Measurements from ENCODE around the gene MDH1.

The MDH1 gene

DNA sequence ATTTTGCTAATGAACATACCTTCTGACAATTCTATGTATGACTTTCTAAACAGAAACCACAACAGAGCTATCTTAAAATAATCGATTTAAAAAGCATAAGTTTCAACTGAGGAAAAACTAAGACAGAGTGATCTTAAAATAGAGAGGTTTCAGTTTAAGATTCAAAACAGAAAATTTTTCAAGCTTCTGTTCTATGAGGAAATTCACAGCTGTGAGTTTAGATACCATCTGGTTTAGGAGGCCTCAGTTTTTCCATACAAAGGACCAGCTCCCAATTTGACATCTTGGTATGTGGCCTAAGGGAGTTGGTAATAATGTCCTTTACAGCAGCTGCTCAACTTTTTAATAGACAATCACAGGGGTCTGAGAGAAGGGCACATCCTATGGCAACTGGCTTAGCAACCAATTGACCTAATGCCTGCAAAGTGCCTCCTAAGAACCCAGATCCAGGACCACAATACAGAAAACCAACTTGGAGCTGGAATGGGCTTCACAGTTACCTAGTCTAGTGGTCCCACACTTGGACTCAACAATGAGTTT lies 39.7 kb downstream of the MDH1 start:
- in situ Hi-C loops (cut with MboI; ENCODE audit: low sequenced_read_pairs): no loop called here

DNA sequence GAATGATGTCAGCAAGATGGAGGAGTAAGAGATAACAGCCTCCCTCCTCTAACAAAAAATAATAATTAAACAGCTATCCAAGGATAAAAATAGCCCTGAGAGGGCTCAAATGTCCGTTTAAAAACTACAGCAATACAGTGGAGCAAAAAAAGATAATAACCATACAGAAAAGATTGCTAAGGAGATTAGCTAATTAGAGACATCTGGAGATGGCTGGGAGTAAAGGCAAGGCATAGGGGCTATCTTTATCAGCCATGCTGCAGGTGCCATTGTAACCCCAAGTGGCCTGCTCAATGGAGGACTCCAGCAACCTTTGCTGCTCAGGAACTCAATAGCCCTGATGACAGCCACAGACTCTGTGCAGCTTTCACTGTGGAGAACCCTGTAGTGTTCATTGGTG lies 42.7 kb downstream of the MDH1 start:
- in situ Hi-C loops (cut with MboI; ENCODE audit: low sequenced_read_pairs): no loop called here

DNA sequence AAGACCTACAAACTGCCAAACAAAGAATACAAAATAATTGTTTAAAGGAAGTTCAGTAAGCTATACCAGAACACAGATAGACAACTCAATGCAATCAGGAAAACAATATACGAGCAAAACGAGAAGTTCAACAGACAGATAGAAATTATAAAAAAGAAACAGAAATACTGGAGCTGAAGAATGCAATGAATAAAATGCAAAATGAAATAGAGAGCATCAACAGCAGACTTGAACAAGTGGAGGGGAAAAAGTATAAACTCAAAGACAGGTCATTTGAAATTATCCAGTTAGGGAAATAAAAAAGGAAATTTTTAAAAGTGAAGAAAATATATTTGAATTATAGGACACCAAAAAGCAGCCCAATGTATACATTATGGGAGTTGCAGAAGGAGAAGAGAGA lies 43.6 kb downstream of the MDH1 start:
- in situ Hi-C loops (cut with MboI; ENCODE audit: low sequenced_read_pairs): no loop called here

DNA sequence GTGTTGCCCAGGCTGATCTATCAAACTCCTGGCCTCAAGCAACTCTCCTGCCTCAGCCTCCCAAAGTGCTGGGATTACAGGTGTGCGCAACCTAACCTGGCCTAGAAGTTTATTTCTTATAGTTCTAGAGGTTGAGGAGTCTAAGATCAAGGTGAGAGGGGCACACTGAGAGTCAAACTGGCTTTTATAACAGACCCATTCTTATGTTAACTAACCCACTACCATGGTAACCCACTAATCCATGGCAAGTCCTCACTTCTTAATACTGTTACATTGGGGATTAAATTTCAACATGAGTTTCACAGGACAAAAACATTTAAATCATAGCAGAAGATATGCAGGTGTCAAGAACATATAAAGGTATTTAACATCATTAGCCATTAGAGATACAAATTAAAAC lies 50.6 kb downstream of the MDH1 start:
- in situ Hi-C loops (cut with MboI; ENCODE audit: low sequenced_read_pairs): no loop called here

DNA sequence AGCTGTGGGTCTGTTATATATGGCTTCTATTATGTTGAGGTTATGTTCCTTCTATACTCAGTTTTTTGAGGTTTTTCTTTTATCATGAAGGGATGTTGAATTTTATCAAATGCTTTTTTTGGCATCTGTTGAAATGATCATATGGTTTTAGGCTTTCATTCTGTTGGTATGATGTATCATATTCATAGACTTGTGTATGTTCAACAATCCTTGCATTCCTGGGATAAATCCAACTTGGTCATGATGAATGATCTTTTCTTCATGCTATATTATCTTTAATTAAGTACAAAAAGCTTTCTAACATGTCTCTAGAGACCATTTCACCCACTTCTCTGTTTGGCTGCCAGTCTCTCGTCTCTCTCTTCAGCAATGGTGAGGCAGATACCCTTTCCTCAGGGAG lies 54.2 kb downstream of the MDH1 start:
- in situ Hi-C loops (cut with MboI; ENCODE audit: low sequenced_read_pairs): no loop called here

DNA sequence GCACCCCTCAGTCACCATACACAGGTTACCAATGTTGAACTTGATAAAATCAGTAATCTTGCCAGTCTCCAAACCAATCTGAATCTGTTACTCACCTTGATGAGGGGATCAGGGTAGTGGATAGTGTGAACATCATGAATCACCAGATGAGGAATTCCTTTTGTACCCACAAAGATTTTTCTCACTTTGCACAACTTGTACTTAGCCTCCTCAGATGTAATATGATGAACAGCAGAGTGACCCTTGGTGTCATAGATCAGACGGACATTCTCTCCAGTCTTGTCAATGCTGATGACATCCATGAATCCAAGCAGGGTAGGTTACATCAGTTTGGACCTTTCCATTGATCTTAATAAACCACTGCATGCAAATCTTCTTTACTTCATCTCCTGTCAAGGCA lies 54.7 kb downstream of the MDH1 start:
- in situ Hi-C loops (cut with MboI; ENCODE audit: low sequenced_read_pairs): no loop called here

DNA sequence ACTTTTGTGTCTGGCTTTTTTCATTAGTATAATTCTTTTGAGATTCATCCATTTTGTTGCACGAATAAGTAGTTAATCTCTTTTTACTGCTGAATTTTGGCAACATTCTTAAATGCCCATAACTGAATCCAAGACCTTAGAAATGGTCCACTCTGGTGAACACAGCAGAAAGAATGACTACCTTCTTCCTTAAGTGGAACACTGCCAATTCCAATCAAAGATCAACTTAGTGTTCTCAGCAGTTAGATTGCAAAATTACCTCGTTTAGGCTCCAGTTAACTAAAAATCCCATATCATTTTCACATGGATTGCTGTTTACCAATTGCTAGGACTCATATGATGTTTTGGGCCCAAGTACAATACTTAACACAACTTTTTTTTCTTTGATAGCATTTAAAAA lies 59.9 kb downstream of the MDH1 start:
- in situ Hi-C loops (cut with MboI; ENCODE audit: low sequenced_read_pairs): no loop called here

DNA sequence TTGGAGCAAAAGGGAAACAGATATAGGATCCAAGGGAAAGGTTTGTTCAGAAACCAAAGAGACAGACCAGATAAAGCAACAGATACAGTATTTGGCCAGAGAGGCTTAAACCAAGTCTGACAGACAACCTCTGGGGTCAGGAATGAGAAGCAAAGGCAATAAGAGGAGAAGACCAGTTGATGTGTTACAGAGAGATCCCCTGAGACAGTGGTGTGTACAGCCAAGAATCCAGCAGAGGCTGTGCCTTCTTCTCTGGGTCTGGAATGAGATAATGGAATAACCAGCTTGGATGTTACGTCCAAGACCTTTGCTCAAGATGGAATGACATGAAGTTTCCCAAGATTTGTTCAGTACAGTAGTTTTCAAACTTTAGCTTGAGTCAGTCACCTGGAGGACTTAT lies 61.1 kb downstream of the MDH1 start:
- in situ Hi-C loops (cut with MboI; ENCODE audit: low sequenced_read_pairs): no loop called here

DNA sequence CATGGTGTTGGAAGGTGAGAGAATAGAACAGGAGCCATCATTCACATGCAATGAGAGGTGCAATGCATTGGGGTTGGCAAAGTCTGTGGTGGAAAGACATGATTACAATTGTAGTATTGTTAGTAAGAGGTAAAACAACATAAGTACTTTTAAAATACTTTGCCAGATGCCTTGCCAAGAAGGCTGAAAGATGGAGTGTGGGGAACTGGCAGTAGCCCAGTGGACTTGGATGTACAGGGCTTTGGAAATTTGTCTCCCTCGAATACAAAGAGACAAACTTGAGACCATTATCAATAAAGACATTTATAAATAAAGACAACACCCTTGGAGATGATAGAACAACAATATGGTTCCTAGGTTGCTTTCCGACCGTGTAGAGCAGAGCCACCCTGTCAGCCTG lies 62.0 kb downstream of the MDH1 start:
- in situ Hi-C loops (cut with MboI; ENCODE audit: low sequenced_read_pairs): no loop called here

DNA sequence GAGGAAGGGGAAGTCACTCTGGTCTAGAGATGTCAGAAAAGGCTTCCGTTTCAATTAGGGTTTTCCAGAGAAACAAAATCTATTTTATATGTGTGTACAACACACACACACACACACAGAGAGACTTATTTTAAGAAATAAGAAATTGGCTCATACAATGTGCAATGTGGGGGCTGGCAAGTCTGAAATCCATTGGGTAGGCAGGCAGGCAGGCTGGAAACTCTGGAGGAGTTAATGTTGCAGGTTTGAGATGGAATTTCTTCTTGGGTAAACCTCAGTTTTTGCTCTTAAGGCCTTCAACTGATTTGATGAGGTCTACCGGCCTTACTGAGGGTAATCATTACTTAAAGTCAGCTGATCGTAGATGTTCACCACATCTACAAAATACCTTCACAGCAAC lies 62.6 kb downstream of the MDH1 start:
- in situ Hi-C loops (cut with MboI; ENCODE audit: low sequenced_read_pairs): no loop called here

DNA sequence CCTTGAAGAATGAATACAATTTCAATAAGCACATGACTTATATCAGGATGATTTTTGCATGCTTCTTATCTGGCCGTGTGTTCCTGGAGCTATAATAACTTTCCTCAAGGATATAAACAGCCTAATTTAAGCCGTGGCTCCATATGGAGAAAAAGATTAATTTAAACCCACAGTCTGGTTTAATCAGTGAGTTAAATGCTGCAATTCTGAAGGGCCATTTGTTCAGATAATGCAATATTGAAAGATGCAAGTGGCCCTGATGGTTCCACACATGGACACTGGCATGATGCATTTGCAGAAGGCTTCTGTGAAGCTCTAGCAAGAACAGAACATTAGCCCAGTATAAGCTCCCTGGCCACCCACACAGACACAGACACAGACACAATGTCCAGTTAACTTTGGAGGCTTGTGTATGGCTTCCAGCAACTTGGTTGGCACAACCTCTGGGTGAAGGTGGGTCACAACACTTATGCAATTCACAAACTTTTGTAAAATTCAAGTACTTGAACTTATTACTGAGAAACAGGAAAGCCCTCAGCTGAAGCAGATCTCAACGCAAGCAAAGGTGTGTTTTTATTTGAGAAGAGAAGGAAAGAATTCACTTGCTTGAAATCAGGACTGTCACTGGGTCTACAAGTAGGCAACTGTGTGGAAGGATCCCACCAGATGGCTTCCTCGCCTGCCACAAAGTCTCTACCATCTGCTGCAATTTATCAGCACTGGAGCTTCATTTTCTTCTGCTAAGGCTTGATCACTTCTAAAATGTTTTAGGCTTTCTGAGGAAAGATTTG lies 63.3 kb downstream of the MDH1 start:
- in situ Hi-C loops (cut with MboI; ENCODE audit: low sequenced_read_pairs): no loop called here

DNA sequence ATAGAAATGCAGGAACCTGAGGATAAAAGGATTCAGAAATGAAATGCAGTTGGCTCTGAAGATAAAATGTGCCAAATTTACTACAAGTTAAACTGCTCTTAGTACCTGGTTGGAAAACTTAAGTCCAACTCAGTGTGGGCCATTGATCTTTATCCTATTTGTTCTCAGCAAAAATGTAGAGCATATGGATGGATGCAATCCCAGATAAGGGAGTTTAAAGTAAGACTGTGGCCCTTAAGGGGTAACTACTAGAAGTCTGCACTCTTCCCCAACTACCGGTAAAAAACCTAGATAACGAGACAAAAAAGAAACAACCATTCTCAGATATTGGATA lies 63.9 kb downstream of the MDH1 start:
- in situ Hi-C loops (cut with MboI; ENCODE audit: low sequenced_read_pairs): no loop called here

DNA sequence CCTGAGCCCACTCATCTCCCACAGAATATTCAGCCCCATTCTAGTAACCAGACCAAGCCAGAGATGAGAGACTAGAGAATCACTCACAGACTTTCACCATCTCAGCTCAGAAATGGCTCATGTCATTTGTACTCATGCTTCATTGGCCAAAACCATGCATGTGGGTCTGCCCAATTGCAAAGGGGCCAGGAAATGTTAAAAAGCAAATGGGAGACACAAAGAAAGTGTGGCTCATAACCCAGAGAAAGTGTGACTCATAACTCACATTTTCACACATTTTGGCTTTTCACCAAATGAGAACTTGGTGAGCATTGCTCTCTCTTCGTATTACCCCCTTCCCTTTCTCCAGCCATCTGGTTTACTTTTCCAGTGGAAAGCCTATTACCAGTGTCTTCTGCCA lies 66.2 kb downstream of the MDH1 start:
- in situ Hi-C loops (cut with MboI; ENCODE audit: low sequenced_read_pairs): no loop called here

Data from HL-60/S4 treated with phorbol 12-myristate 13-acetate at 8.2 ng/mL for 4 days and 3 days (cell line).